Stimulated activated naive CD8-positive, alpha-beta T cell treated with anti-CD3 and anti-CD28 coated beads, Interleukin-15, Interleukin-2, amounts not matched to agents 100 U/mL and 50 U/mL, for 24 hours (primary cell): ENCODE data around the gene CHL1.

Experiments
- ATAC-seq: fragments of 150-1000 bp; cut with Tn5 transposase; one replicate; pipeline ENCODE4 v1.10.0; 2021
- DNase-seq: peaks from one replicate; pipeline ENCODE4 v3.0.0; 2021

CHL1 gene

DNA sequence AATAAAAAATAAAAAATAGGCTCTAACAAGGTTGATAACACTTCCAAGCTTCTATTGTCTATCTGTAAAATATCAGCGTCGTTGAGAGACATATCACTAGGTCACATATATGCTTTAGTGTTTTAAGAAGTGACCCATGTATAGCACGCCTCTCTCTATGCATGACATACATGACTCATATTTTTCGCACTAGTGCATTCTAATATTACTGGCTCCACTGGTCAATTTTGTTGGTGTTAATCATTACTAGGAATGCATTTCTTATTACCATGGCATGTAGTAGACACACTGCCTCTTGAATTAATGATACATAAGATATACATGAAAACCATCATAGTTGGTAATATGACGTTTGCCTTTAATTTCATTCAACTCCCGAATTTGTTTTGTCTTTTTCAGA lies 203.1 kb downstream of the CHL1 start:
- DNase-seq (no peak), ATAC-seq (no peak)

DNA sequence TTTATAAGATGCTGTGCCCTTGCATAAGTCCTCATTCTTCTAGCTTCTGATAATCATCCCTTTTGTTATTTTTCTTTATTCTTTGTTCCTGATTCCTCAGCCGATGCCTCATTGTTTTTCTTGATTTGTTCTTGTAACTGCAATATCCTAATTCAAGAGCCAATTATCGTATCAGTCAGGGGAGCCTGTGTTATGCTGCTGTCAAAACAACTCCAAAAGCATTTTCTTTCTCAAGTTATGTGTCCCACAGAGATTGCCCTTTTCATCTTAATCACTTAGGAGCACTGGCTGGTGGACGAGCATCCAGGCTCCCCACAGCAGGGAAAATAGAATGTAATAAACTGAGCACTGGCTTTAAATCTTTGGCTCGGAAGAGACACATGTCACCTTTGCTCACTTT lies 207.3 kb downstream of the CHL1 start:
- ATAC-seq (no peak), DNase-seq (no peak)

DNA sequence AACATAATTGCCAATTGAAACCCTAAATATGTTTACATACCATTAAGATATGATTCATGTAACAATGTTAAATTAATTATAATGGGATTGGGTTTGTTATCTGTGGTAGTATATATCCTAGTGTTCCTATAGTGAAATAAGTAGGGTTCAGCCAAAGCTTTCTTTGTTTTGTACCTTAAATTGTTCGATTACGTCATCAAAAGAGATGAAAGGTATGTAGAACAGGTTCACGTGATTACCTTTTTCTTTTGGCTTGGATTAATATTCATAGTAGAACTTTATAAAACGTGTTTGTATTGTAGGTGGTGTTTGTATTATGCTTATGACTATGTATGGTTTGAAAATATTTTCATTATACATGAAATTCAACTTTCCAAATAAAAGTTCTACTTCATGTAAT lies 212.4 kb downstream of the CHL1 start:
- no peak for DNase-seq
- ATAC-seq, result no peak

DNA sequence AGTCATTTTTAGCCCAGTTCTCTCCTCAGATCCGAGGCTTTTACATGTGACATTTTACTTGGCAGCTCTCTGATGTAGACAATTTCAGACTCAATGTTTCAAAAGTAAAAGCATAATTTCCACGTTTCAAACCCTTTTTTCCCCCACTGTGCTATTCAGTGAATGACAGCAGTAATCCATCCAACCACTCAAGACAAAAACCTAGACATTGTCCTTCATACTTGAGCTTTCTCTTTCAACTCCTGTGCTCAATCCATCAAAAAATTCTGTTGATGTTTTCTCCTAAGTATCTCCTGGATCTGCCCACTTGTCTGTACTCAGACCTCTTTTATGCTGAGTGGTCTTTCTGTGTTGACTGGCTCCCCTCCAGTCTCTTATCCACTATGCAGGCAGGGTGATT lies 214.7 kb downstream of the CHL1 start:
- DNase-seq (no peak), ATAC-seq (no peak)

DNA sequence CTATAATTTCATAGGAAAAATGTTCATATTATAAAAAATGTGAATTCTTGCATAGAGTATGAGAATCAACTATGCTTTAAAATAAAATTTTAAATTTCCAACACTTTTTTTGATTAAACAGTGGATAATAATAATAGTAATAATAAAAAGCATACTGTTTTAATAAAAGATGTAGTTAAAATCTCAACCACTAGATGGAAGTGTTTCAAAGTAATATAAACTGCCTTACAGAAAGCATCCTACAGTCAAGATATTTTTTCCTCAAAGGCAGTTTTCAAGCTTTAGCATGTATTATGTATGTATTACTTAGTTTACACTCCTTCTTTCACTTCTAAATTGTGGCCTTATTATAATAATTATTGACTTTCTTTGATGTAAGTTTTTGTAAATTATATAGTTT lies 217.5 kb downstream of the CHL1 start:
- ATAC-seq (no peak), DNase-seq (no peak)

DNA sequence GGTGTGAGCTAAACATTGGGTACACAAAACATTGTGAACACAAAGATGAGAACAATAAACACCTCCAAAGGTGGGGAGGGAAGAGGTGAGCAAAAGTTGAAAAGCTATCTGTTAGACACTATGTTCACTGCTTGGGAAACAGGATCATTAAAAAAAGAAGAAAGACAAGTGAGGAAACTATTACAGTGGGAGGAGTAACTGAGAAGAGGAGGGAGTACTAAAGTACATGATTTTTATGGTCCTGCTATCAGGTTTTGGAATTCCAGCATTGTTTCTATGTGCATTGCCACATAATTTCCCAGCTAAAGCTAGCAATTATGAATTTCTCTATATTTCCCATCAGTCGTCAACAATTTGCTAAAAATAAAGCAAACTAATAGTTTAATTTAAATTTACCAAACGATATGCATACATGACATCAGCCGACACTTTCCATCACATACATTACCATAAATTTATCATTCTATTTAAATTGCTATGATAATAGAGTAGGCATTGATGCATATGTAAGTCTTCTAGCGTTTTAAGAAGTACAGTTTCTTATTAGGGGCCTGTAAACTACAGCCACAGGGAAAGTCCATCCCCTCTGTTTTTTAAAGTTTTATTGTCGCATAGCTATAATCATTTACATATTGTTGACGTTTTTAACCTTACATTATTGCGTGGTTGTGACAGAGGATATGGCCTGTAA lies 221.8 kb downstream of the CHL1 start:
- no peak for DNase-seq
- no peak for ATAC-seq

DNA sequence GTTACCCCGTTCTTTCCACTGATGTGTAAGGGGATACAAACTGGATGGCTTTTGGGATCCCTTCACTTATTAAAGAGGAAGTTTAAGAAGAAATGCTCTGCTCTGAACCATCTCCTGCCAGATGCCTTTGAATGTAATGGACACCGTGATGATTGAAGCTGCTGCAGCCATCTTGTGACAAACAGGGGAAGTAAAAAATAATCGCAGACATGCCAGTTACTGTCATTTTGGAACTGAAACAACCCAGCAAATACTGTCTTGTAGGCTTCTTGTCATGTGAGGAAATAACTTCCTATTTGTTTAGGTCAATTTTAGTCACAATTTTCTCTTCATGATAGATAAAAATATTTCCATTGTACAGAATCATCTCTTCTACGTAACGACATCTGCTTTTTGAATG lies 224.0 kb downstream of the CHL1 start:
- DNase-seq (no peak), ATAC-seq (no peak)

DNA sequence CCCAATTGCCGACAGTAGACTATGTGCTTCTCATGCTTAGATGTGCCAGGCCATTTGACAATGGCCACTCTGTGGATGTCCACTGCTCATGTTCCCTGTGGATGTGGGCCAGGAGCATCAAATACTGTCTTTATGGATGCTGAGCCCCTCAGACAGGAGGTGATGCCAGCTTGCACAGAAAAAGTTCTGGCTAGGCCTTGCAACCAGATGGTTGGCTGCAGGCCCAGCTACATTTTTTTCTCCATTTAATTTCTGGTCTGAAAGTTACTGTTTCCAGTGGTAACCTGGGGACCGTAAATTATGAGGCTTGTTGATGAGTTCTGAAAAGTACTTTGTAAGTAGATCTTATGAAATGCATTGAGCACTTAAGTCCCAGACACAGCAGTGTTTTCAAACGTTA lies 228.5 kb downstream of the CHL1 start:
- ATAC-seq, result no peak
- DNase-seq, result no peak

DNA sequence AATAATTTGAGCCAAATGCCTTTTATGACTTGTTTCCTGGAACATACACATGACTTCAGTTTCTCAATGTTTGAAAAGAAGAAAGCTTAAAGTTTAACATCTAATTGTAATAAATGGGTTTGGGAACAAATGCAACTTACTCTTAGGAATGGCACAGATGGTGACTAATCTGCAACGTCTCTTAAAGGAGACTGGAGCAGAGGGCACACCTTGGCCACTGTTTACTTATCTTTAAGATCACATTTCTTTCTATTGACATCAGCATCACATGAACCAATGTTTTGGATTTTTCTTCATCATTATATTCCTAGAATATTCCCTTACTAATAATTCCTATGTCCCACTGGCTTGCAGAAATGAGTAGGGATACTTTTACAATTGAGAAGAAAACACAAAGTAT lies 229.5 kb downstream of the CHL1 start:
- no peak for DNase-seq
- ATAC-seq, result no peak

DNA sequence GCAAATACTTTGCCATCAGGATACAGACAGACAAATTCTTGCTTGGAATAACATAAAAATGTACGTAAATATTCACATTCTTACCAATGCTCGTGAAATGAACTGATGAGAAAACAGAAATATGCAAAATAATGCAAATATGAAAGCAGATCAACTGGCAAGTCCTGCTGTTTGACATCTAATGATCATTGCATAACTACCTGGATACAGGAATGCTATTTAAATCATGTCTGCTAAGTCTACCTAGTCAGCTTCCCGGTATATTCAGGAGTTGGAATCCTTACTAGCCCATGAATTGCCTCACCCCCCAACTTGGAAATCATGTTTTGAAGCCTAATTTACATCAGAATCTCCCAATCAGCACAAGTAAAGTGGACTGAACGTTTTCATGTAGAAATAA lies 230.6 kb downstream of the CHL1 start:
- DNase-seq (no peak), ATAC-seq (no peak)

DNA sequence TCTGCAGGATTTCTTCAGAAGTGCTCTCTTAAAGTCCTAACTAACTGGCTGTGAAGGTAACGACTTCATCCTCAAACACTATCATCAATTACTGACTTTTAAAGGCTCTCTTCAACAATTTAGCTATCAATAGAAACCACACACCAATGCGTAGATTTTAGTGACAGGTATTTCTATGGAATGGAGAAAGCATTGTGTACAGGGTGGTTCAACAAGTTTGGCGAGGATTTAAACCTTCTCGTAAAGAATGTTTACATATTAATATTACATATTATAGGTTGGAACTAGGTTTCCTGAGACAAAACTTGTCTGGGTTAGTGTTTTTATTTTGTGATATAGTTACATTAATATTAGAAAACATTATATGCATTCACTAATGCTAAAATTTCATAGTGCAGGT lies 233.6 kb downstream of the CHL1 start:
- no peak for ATAC-seq
- DNase-seq, result no peak

DNA sequence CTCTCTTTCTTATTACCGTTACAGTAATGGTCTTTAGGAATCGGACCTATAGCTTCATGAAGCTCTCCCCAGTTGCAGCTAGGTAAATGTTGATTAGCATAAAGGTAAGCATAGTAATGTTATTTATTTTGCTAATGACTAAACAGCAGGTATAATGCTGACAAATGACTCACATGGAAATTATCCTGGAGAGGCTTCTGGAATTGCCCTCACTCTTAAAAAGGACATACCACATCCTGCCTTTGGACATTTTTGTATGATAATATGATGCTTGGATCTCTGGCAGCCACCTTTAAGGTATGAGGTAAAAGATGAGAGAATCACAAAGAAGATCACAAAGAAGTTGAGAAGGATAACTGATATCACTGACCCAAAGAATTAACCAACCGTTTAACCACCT lies 238.6 kb downstream of the CHL1 start:
- no peak for ATAC-seq
- DNase-seq, result no peak

DNA sequence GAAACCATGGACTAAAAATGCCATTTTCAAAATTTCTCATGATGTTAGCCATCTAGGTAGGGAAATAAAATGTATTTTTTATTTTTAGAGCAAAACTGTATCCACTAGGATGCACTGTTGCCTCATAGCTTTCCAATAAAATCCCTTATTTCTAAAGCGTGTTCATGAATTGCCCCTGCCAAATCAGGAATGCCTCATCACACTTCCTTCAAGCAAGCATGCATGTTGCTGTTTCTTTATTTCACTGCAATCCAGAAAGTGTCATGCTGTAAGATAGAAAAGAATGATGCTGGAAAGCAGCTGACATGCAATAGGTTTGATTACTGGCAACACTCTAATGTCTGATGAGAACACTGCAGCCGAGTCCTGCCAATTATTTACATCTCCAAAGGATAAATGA lies 239.5 kb downstream of the CHL1 start:
- no peak for ATAC-seq
- DNase-seq, result no peak

DNA sequence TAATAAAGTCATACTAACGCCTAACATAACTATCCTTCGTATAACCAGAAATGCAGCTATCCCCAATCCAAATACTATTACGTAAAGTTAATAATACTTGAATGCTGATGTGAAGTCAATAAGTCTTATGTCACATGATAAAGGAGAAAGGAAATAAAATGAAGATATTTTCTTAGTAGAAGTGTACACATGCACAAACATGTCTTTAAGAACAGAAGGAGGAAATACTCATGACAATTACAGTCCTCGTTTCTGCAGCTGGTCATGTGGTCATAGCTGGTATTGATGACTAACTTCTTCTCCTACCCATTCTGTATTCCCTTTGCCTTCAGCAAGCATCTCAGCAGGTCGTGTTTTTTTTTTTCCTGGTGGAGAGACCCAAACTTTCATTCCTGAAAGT lies 244.3 kb downstream of the CHL1 start:
- DNase-seq (no peak), ATAC-seq (no peak)

DNA sequence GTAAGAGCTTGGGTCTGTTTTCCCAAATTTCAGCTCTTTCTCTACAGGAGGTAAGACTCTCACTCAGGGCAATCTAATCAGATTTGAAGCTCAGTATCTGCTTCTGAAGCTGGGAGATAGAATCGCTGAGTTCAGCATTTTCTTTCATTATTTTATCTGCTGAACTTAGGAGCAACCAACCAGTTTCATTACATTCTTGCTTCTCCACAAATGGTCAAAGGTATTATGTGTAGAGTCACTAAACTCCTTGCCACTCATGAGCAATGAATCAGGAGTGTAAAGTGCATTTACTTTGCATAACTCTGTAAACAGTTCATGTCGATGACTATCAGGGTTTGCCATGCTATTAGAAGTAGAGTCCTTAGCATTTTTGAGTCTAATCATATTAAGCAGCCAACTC lies 249.4 kb downstream of the CHL1 start:
- DNase-seq, result no peak
- no peak for ATAC-seq

DNA sequence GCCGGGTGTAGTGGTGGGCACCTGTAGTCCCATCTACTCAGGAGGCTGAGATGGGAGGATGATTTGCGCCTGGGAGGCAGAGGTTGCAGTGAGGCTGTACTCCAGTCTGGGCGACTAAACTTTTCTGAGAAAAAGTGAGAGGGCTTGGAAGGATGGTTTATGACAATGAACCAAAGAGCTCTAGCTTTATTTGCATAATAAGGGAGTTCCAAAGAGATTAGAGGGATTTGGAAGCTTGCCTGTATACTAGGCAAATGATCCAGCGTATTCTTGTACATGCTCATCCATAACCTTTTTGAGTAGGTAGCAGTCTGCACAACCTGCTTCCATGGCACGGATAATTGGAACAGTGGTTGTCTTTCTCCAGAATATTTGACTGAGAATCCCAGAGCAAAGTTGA lies 251.1 kb downstream of the CHL1 start:
- DNase-seq (no peak), ATAC-seq (no peak)

DNA sequence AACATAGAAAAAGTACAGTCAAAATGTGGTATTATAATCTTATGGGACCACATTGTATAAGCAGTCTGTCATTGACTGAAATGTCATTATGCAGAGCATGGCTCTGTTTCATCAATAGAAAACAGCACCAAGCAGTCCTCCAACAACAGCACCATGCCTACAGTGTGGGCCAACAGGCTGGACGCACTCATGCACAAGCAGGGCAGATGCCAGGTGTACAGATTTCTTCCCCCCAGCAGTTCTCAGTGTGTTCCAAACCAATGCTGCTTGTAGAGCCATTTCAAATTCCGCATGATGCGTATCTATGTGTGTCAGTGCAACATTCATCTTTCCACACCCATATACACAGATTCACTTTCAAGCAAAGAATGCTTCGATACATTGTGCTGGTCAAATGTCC lies 253.1 kb downstream of the CHL1 start:
- no peak for ATAC-seq

DNA sequence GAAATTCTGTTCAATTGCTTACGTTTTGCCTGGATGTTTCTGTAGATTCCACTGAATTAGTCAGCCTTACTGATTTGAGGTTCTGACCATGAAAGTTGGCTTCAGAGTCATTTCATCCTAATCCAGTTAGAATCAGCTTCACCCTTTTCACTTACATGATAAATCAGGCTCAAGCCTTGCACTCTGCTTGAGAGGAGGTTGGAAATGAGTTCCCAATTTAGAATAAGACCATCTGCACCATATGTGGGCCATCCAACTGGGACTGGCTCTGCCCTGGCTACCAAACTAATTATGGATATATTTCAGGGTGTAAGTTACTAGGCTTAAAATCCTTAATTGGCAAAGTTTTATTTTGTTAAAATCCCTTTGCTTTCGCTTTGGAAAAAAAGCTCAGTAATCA lies 255.7 kb downstream of the CHL1 start:
- DNase-seq, result no peak
- ATAC-seq, result no peak

More for the DNA sequence above, 253.1 kb downstream of the CHL1 start:
- DNase-seq, result no peak

DNA sequence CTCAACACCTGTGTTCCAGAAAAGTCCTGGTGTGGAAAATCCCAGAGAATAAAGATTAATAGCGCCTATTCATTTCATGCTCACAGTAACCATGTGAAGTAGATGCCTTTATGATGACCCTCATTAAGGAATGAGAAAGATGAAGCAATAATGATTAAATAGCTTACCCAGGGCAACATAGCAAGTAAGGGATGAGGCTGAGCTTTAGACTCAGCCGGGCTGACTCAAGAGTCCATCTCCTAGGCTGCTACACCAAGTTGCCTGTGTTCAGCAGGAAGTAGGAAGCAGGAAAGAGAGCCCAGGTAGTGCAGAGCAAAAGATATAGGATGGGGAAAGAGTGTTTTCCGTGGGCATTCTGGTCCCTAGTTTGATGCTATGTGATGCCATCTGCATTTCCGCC lies 256.5 kb downstream of the CHL1 start:
- no peak for ATAC-seq
- no peak for DNase-seq

DNA sequence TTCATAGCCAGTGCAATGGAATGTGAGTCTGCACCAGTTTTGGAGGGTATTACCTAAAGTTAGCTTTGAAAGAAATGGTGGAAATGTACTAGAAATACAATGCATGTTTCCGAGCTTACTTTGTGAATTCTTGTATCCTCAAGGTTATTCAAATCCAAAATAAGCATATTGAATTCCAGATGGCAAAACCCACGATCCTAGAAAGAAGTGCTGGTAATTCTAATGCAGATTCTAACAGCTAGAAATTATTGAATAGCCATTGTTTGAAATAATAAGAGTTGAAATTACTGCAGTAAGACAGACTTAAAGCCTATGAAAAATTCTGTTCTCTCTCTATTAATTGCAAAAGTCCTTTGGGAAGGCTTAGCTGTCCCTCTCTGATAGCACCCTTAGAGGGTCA lies 258.4 kb downstream of the CHL1 start:
- no peak for ATAC-seq
- no peak for DNase-seq

DNA sequence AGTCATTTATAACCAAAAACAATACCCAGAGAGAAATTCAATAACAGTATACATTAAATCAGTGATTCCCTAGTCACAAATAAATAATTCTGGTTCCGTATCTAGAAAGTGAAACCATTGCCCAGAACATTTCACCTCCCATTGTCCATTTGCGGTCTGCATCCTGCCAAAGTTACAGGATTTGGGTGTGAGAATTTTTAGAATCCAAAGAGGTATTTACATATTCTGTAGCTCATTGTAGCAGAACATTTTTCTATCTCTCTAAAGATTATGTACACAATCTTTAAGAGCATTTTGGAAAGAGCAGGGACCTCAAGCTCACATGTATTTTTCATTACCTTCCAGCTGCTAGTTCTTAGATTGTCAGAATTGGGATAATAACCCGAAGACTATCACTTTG lies 261.6 kb downstream of the CHL1 start:
- ATAC-seq (no peak), DNase-seq (no peak)

DNA sequence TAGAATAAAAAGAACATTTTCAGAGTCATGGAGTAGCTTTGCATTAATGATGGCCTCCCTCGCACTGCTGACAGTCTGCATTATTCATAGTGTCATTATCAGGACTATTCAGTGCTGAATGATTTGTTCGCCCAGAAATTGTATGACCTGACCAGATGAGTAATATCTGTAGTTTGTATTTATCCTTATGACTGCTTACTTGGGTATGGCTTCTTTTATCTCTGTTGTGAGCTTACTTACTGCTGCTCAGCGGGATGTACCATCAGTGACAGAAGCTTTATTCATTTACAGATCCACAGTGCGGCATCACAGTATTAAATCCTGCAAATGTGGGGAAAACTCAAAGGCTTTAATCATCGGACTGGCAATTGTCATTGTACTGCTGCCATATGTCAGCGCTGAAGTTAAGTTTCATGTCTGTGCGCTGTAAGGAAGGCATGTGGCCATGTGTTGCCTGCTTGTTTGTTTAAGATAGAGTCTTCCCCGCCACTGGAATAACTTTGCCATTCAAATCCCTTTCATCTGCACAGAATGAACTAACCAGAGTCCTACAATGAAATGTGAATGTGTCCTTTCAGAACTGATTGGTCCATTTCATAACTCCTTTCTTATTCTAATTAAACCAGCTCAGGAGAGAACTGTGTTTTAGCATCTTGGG lies 262.2 kb downstream of the CHL1 start:
- ATAC-seq (no peak), DNase-seq (no peak)
